Left ventricle myocardium inferior (tissue), 1 donor: Measurements from ENCODE around the gene ZNF358. TPM values are rescaled to one million over a fixed set of nuclear protein-coding genes. Genes with fewer than 3 reads are reported as not detected.

Experiments
- DNase-seq: peaks from one replicate; pipeline ENCODE4 v3.0.0-alpha.2; 2020
- H3K27ac ChIP-seq: fragments of 200-600 bp; replicated peaks from 2 replicates; pipeline ENCODE4 v1.8.0; 2021
- H3K27me3 ChIP-seq: fragments of 200-600 bp; 2 replicates; pipeline ENCODE4 v1.8.0; 2021; ENCODE audit warnings: low read depth
- H3K36me3 ChIP-seq: fragments of 200-600 bp; 2 replicates; pipeline ENCODE4 v1.8.0; 2021
- H3K4me1 ChIP-seq: fragments of 200-600 bp; 2 replicates; pipeline ENCODE4 v1.8.0; 2021
- H3K4me3 ChIP-seq: fragments of 200-600 bp; 2 replicates; pipeline ENCODE4 v1.8.0; 2021; ENCODE audit warnings: mild to moderate bottlenecking, moderate library complexity
- H3K9me3 ChIP-seq: fragments of 200-600 bp; replicated peaks from 2 replicates; pipeline ENCODE4 v1.8.0; 2021
- CTCF ChIP-seq: fragments of 200-600 bp; IDR thresholded peaks from 2 replicates; pipeline ENCODE4 v1.8.0; 2021; ENCODE audit warnings: antibody characterized with exemption, mild to moderate bottlenecking, borderline replicate concordance
- intact Hi-C: fragments of 100-400 bp; cut with micrococcal nuclease; formaldehyde crosslinking; loops from one replicate; pipeline ENCODE4 v1.11.0; 2022
- total RNA-seq: library from RNA; stranded (reverse); fragmentation: NEBNext Ultra II Directional; extraction: Animal tissue kit (Norgen Biotek cat#: 25700); gene quantifications from one replicate; pipeline ENCODE4 v1.2.1, GENCODE V29; 2021
- donor health status: DM: no; HTN: yes; CAD: no; lungs with severe emphysema.

The ZNF358 gene
- total RNA-seq, 1 donor from 2014 or later = 88.5 TPM

GRCh38 chr19:7478173-7478842, 37.6 kb upstream of the ZNF358 start:
- Histone ChIP-seq H3K36me3 (peaks cover 9% of the 10 kb centered on the region), H3K4me3 (no peak overlapping the region), H3K9me3 (no peaks in the 10 kb centered on the region), H3K27me3 (no peaks in the 10 kb centered on the region), H3K27ac (no peak overlapping the region), H3K4me1 (peaks cover 20% of the 10 kb centered on the region)
- DNase-seq = no peak
- no peak for TF ChIP-seq CTCF
- intact Hi-C loops = no loop called here

DNA sequence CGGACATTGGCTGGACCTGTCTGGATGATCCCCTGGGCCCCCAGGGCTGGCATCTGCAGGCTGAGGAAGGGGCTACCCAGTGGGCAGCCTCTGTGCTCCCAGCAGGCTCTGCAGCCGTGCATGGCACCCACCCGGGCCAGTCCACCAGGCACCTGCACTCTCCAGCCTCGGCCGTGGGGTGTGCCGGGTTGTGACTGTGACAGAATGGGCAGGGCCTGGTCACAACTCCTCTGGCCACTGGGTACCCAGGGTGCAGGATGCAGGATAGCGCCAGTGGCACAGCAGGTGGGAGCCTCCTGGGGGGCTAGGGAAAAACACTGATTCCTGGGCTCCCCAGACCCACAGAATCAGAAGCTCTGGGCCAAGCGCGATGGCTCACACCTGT, 37.1 kb upstream of the ZNF358 start:
- Histone ChIP-seq H3K4me3 (no peak overlapping the region), H3K36me3 (peaks cover 9% of the 10 kb centered on the region), H3K9me3 (no peaks in the 10 kb centered on the region), H3K27ac (no peak overlapping the region), H3K27me3 (no peaks in the 10 kb centered on the region), H3K4me1 (peaks cover 24% of the 10 kb centered on the region)
- no peak for TF ChIP-seq CTCF
- no peak for DNase-seq
- intact Hi-C loops = no loop called here

DNA sequence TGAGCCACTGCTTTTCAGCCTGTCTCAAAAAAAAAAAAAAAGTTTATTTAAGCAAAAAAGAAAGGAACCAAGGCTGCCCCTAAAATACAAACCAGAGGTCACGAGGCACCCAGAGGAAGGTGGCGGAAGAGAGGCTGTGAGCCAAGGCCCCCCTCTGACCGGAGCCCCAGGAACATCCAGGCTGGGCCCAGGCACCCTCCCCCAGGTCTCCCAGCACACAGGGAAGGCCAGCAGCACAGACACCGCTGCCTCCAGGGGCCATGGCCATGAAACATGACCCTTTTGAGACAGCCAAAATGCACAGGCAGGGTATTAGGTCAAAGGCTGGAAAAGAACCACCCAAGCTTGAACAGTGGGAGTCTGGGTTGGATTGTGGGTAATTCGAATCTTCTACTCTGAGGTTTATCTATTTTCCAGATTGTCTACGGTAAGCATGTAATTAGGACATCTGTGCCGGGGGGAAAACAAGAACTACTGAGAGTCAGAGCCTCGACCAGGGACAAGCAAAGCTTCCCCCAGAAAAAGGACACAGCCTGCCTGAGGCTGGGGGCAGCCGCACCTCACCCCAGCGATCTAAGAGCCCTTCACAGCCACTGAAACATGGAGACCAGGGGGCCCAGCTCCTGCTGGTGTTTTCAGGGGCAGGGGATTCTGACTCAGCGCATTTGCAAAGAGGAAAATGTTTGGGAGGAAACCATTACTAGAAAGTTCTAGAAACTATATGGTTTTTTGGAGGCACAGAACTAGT, 35.5 kb upstream of the ZNF358 start:
- Histone ChIP-seq H3K36me3 (peaks cover 9% of the 10 kb centered on the region), H3K4me3 (no peak overlapping the region), H3K27ac (peak overlapping the region; percentile 2), H3K27me3 (no peaks in the 10 kb centered on the region), H3K4me1 (peaks cover 24% of the 10 kb centered on the region), H3K9me3 (no peaks in the 10 kb centered on the region)
- DNase-seq = no peak
- intact Hi-C loops = no loop called here
- no peak for TF ChIP-seq CTCF

DNA sequence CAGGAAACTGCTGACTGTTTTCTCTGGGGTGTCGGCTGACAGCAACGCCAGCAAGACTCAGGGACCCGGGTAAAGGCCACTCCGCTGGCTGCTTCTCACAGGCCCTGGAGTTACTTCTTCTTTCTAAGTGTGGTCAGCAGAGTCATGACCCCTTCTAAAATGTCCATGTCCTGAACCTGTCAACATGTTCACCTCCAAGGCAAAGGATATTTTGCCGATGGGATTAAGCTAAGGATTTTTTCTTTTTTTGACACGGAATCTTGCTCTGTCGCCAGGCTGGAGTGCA, 35.0 kb upstream of the ZNF358 start:
- TF ChIP-seq CTCF = no peak
- no peak for DNase-seq

DNA sequence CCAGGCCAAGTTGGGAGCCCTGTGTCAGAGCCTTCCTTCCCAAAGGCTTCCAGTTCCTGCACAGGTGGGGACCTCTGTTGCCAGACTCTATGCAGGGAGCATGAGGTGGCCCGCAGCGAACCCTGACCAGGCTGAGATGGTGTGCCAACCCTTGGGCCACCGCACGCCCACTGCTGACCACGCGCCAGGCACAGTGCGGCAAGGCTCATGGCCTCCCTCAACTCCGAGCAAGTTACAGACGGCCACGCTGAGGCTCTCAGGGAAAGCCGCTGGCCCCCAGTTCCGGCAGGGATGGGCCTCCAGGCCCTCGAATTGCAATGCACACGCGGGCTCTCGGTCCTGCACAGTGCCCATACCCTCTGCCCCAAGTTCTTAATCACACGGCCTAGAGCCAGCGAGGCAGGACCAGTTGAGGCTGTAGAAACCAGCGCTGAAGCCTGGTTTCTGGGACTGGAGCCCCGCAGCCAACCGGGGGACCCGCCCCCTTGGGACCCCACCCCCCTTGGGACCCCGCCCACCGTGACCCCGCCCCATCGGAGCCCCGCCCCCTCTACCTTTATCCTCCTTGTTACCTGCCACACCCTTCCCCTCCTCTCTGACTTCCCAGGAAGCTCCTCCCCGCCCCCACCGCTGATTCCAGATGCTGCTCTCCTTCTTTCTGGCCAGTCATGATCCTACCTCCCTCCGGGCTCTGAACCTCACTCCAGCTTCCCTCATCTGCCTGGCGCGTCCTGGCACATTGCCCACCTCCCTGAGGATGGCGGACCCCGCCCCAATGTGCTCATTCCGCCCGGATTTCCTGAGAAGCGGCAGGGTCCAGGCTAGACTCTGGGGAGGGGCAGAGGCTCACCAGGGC, 33.1 kb upstream of the ZNF358 start:
- H3K9me3 ChIP-seq = no peaks in the 10 kb centered on the region
- H3K27me3 ChIP-seq = no peaks in the 10 kb centered on the region
- H3K4me1 ChIP-seq = peaks cover 24% of the 10 kb centered on the region
- intact Hi-C loops = no loop called here
- DNase-seq = peak; percentile 43
- H3K36me3 ChIP-seq = peaks cover 9% of the 10 kb centered on the region
- H3K27ac ChIP-seq = peak overlapping the region; percentile 33
- no peak overlapping the region for H3K4me3 ChIP-seq
- TF ChIP-seq CTCF = no peak

More for the DNA sequence above, 35.0 kb upstream of the ZNF358 start:
- H3K9me3 ChIP-seq = no peaks in the 10 kb centered on the region
- no peak overlapping the region for H3K4me3 ChIP-seq
- H3K4me1 ChIP-seq = peaks cover 24% of the 10 kb centered on the region
- H3K27ac ChIP-seq = no peak overlapping the region
- H3K36me3 ChIP-seq = peaks cover 9% of the 10 kb centered on the region
- H3K27me3 ChIP-seq = no peaks in the 10 kb centered on the region
- intact Hi-C loops = no loop called here
